B cell (primary cell): ENCODE results near the gene MFAP1. TPM values are rescaled to one million over a fixed set of nuclear protein-coding genes. Genes with fewer than 3 reads are reported as not detected.

ENCODE experiments used
- ATAC-seq: fragments of 200-7000 bp; cut with Tn5 transposase; one replicate; pipeline ENCODE4 v1.10.0; 2021; ENCODE audit warnings: low read depth, mild to moderate bottlenecking, moderate number of reproducible peaks, moderate library complexity
- CTCF ChIA-PET: fragments of 350-600 bp; sonication (Branson Sonifier 250); formaldehyde crosslinking; loops from one replicate; lab custom pipeline; 2021; ENCODE audit warnings: antibody characterized with exemption, inconsistent platforms; lab: Charles Lee
- POLR2A ChIA-PET: fragments of 350-600 bp; sonication (Branson Sonifier 250); formaldehyde crosslinking; loops from one replicate; lab custom pipeline; 2021; ENCODE audit warnings: antibody characterized with exemption; lab: Charles Lee
- DNase-seq: peaks from one replicate; pipeline ENCODE4 v3.0.0; 2013
- H2AFZ ChIP-seq: 2 replicates; pipeline ENCODE4 v1.6.1; 2012; ENCODE audit warnings: mild to moderate bottlenecking, low read depth, low read length; ENCODE audit not compliant: insufficient read depth, poor library complexity, severe bottlenecking
- H3K27ac ChIP-seq, 2 donors: 1 replicate in 1 of 2; 2 replicates in 1 of 2; pipeline ENCODE4 v1.5.1; 2012 to 2013; ENCODE audit warnings: low read length in 2 of 2, mild to moderate bottlenecking in 2 of 2, moderate library complexity in 1 of 2
- H3K27me3 ChIP-seq, 4 experiments: fragments of 200-600 bp in 1 of 4; sonication (generic) in 1 of 4; replicated peaks in 1 of 4; 1 replicate in 2 of 4; 2 replicates in 2 of 4; pipeline versions ENCODE4 v1.6.1 to v1.7.0; 2013 to 2016; ENCODE audit warnings: low read length in 3 of 4, mild to moderate bottlenecking in 2 of 4, mixed read lengths in 1 of 4, moderate library complexity in 1 of 4; ENCODE audit not compliant: insufficient read depth in 4 of 4, control insufficient read depth in 3 of 4; ENCODE audit errors: control extremely low read depth in 1 of 4
- H3K36me3 ChIP-seq, 2 experiments: replicated peaks in 1 of 2; 1 replicate in 1 of 2; 2 replicates in 1 of 2; pipeline versions ENCODE4 v1.6.1 to v1.7.1; 2013; ENCODE audit warnings: low read length in 1 of 2; ENCODE audit not compliant: insufficient read depth in 2 of 2, control insufficient read depth in 1 of 2; ENCODE audit errors: control extremely low read depth in 1 of 2, extremely low read depth in 1 of 2
- H3K4me1 ChIP-seq, 2 donors: fragments of 200-600 bp in 1 of 2; sonication (generic) in 1 of 2; 1 replicate in 1 of 2; 2 replicates in 1 of 2; pipeline versions ENCODE4 v1.5.1 to v1.6.1; 2013 to 2017; ENCODE audit warnings: low read length in 2 of 2; ENCODE audit not compliant: control insufficient read depth in 2 of 2, insufficient read depth in 2 of 2
- H3K4me2 ChIP-seq: replicated peaks from 2 replicates; pipeline ENCODE3; 2012; ENCODE audit warnings: mild to moderate bottlenecking, low read depth, low read length; ENCODE audit not compliant: poor library complexity, severe bottlenecking
- H3K4me3 ChIP-seq, 5 experiments: fragments of 200-600 bp in 1 of 5; sonication (generic) in 1 of 5; 1 replicate in 3 of 5; 2 replicates in 2 of 5; pipeline versions ENCODE4 v1.5.1 to v1.7.0; 2011 to 2016; ENCODE audit warnings: low read length in 4 of 5, mild to moderate bottlenecking in 4 of 5, low read depth in 2 of 5, control low read depth in 1 of 5, moderate library complexity in 1 of 5; ENCODE audit not compliant: insufficient read depth in 1 of 5; ENCODE audit errors: control extremely low read depth in 1 of 5, extremely low read depth in 1 of 5
- H3K79me2 ChIP-seq: fragments of 200-600 bp; sonication (generic); one replicate; pipeline ENCODE4 v1.6.0; 2016; ENCODE audit warnings: low read length; ENCODE audit not compliant: control insufficient read depth, insufficient read depth
- H3K9ac ChIP-seq: fragments of 200-600 bp; sonication (generic); 2 replicates; pipeline ENCODE4 v1.6.1; 2017; ENCODE audit warnings: mild to moderate bottlenecking, low read length, moderate library complexity
- H3K9me3 ChIP-seq, 3 donors: one replicate each; pipeline versions ENCODE4 v1.6.1 to v1.7.1; 2013; ENCODE audit warnings: low read length in 2 of 3; ENCODE audit not compliant: control insufficient read depth in 2 of 3, insufficient read depth in 1 of 3; ENCODE audit errors: control extremely low read depth in 1 of 3
- H4K20me1 ChIP-seq: 2 replicates; pipeline ENCODE4 v1.6.0; 2012; ENCODE audit warnings: mild to moderate bottlenecking, low read length; ENCODE audit not compliant: insufficient read depth, control insufficient read depth, poor library complexity, severe bottlenecking
- H3K27ac Mint-ChIP-seq: one replicate; pipeline ENCODE4 v1.8.0; 2021; ENCODE audit warnings: mixed read lengths
- H3K27me3 Mint-ChIP-seq: one replicate; pipeline ENCODE4 v1.8.0; 2021; ENCODE audit warnings: mixed read lengths
- H3K4me1 Mint-ChIP-seq: one replicate; pipeline ENCODE4 v1.8.0; 2021; ENCODE audit warnings: mixed read lengths
- H3K4me3 Mint-ChIP-seq: one replicate; pipeline ENCODE4 v1.8.0; 2021; ENCODE audit warnings: mixed read lengths
- H3K9me3 Mint-ChIP-seq: one replicate; pipeline ENCODE4 v1.8.0; 2022; ENCODE audit warnings: mixed read lengths; ENCODE audit not compliant: insufficient read depth
- EZH2 ChIP-seq: IDR thresholded peaks from 2 replicates; pipeline ENCODE4 v1.6.1; 2012; ENCODE audit warnings: borderline replicate concordance, low read depth, mild to moderate bottlenecking, moderate library complexity, low read length; ENCODE audit not compliant: insufficient read depth, poor library complexity, severe bottlenecking
- WGBS: methylation state at CpG from one replicate; pipeline ENCODE4 v1.1.5; 2013; ENCODE audit warnings: missing lambda C conversion rate; ENCODE audit not compliant: insufficient coverage; 5-methylcytosine and 5-hydroxymethylcytosine counted together
- intact Hi-C: fragments of 100-400 bp; cut with micrococcal nuclease; formaldehyde crosslinking; loops from one replicate; pipeline ENCODE4 v1.10.0; 2022
- polyA plus RNA-seq: library from polyadenylated mRNA; depleted of rRNA; stranded (reverse); fragments of >200 nt; gene quantifications from 2 replicates; pipeline ENCODE4 v1.2.3, GENCODE V29; 2012
- total RNA-seq, 2 donors: library from RNA; stranded (reverse); fragments of 120-200 nt in 1 of 2; gene quantifications; 1 replicate in 1 of 2; 2 replicates in 1 of 2; pipeline versions ENCODE4 v1.2.3 to v1.2.4, GENCODE V29; 2013 to 2022
- TF ChIP-seq, protein P1 (sequence below): fragments of 200-600 bp; IDR thresholded peaks from one replicate; pipeline ENCODE4 v1.8.0; 2022; ENCODE audit warnings: antibody characterized with exemption, mild to moderate bottlenecking

The MFAP1 gene
- total and polyA plus RNA-seq, 2 donors (not counting 1 experiment from before 2014, with no cell fraction given): 3.4 to 22.1 TPM

DNA sequence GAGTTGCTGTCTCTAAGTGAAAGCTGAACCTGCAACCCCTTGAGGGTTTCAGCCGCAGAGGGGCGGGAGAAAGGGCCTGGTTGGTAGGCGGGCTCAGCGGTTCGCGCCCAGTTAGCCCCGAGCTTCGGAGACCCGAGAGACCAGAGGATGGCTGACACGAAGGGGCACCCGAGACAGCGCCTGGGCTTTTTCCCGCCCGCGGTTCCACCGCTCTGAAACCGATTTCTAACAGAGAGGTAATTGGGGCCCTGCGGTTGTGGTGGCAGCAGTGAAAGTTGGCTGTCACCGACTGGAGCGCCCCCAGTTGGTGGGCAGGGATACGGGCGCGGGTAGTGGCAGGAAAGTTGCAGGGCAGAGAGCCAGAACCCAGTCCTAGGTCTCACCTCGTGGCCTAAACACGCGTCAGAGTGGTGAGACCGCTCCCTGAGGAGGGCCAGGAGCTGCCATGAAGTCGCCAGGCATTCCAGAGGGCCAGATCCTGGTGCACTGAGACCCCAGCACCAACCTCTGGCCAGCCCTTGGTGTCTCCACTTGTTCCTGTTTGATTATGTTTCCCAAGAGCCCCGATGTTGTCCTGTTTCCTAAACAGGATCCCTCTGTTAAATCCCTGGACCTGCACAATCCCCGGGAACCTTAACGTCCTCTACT, 47.1 kb downstream of the MFAP1 start:
- Mint-ChIP-seq H3K27me3 (no peaks in the 10 kb centered on the region), H3K27ac (peak overlapping the region; percentile 97), H3K9me3 (no peaks in the 10 kb centered on the region), H3K4me3 (peak overlapping the region; percentile 96), H3K4me1 (peaks cover 43% of the 10 kb centered on the region)
- Histone ChIP-seq H4K20me1 (peaks cover 39% of the 10 kb centered on the region), H3K4me1 (peaks cover 16 to 30% of the 10 kb centered on the region in 2 donors), H3K9ac (peak overlapping the region; percentile 78), H2AFZ (peak overlapping the region; percentile 75), H3K4me2 (peak overlapping the region; percentile 96), H3K27me3 (no peaks in the 10 kb centered on the region), H3K27ac (peak overlapping the region; percentile 73 to 76), H3K4me3 (peak overlapping the region; percentile 78 to 93 (median 88)), H3K9me3 (no peaks in the 10 kb centered on the region), H3K36me3 (peaks cover 6 to 25% of the 10 kb centered on the region in 2 experiments), H3K79me2 (peaks cover 10% of the 10 kb centered on the region)
- TF ChIP-seq EZH2: no peak
- TF ChIP-seq, protein P1, sequence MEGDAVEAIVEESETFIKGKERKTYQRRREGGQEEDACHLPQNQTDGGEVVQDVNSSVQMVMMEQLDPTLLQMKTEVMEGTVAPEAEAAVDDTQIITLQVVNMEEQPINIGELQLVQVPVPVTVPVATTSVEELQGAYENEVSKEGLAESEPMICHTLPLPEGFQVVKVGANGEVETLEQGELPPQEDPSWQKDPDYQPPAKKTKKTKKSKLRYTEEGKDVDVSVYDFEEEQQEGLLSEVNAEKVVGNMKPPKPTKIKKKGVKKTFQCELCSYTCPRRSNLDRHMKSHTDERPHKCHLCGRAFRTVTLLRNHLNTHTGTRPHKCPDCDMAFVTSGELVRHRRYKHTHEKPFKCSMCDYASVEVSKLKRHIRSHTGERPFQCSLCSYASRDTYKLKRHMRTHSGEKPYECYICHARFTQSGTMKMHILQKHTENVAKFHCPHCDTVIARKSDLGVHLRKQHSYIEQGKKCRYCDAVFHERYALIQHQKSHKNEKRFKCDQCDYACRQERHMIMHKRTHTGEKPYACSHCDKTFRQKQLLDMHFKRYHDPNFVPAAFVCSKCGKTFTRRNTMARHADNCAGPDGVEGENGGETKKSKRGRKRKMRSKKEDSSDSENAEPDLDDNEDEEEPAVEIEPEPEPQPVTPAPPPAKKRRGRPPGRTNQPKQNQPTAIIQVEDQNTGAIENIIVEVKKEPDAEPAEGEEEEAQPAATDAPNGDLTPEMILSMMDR: peak; percentile 93
- ATAC-seq (peak; percentile 55), DNase-seq (peak; percentile 91)
- CTCF ChIA-PET: interaction anchor here (0.8 to 11.4 kb wide), 12 partner anchors 9 to 66 kb away, joined by 3 to 150 read pairs (median 6); partner anchors contain the start of genes HYPK, MFAP1, SERF2 and SERINC4
- WGBS: 1% methylated on average over 29 of the region's 31 CpGs
- intact Hi-C loops: loop anchor here (1.0 kb wide), 1 partner anchor 8 kb away; no protein-coding TSS in a partner anchor
- POLR2A ChIA-PET: interaction anchor here (0.8 to 4.8 kb wide), 11 partner anchors 12 to 266 kb away, joined by 3 to 72 read pairs (median 9); partner anchors contain the start of genes HYPK, MFAP1, PDIA3 and SERF2
